ENCODE results near the gene ARAP2.

Gene ARAP2

DNA sequence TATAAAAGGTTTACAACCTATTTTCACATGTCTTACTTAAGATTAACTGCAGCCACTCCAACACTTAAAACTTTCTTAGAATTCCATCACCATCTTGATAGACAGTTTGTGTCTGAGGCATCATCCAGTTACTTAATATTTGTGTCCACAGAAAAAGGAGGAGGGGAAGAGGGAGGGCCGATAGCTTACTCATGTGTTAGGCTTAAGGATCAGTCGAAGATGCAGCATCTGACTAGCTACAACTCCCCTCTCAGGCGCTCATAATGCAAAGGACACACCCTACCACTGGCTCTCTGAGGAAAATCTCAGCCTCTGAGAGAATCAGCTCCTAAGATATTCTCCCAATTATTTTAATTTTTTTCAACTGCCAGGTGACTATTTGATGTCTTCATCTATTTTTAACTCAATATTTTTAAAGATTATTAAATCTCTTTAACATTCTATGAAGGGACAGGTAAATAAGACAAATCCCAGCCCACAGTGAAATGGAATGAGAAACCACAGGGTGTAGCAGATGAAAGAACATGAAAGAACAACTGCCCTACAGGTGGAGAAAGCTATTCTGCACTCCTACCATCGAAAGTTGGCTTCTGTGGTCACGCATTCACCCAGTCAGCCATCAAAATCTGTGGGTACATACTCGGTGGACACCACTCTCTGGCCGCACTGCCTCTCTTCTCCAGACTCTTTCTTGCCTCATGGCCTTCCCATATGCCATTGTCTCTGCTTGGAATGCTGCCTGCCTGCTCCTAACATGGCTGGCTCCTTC is 48.0 kb downstream of the ARAP2 start:
- H3K9me3 ChIP-seq (replicated peaks in 1 of 2; ENCODE audit: control insufficient read depth in 2 of 2, insufficient read depth in 1 of 2, low read depth in 1 of 2, low read length in 2 of 2): no peaks in the 10 kb centered on the region
- no peak overlapping the region for H3K4ac ChIP-seq (ENCODE audit: low read length)
- no peak overlapping the region for H2BK15ac ChIP-seq (ENCODE audit: low read length)
- no CpG with 5 or more reads among the region's 7 CpGs for WGBS, 2 donors (ENCODE audit: extremely low coverage in 2 of 2, insufficient read length in 2 of 2, insufficient replicate concordance in 1 of 2)
- H3K4me1 ChIP-seq (ENCODE audit: control insufficient read depth in 2 of 2, insufficient read depth in 1 of 2, low read depth in 1 of 2, low read length in 2 of 2): no peaks in the 10 kb centered on the region
- no peak overlapping the region for H3K4me2 ChIP-seq (ENCODE audit: insufficient read depth, low read length, poor library complexity, severe bottlenecking)
- no peak overlapping the region for H2BK120ac ChIP-seq (ENCODE audit: low read depth, low read length)
- no peaks in the 10 kb centered on the region for H3K27me3 ChIP-seq (ENCODE audit: control insufficient read depth in 3 of 3, insufficient read depth in 3 of 3, low read depth in 1 of 3, low read length in 3 of 3)
- no peak overlapping the region for H4K91ac ChIP-seq (ENCODE audit: low read depth, low read length, poor library complexity)
- H3K36me3 ChIP-seq (replicated peaks in 1 of 2; ENCODE audit: control insufficient read depth in 2 of 2, insufficient read depth in 2 of 2, low read length in 2 of 2): no peaks in the 10 kb centered on the region
- H2BK5ac ChIP-seq (ENCODE audit: low read length): no peak overlapping the region
- no peak for DNase-seq (ENCODE audit: low spot score)
- H3K4me3 ChIP-seq (ENCODE audit: low read length in 2 of 2): no peak overlapping the region
- H3K18ac ChIP-seq (ENCODE audit: low read length): no peak overlapping the region
- H2AFZ ChIP-seq (ENCODE audit: low read length): no peak overlapping the region
- peaks cover 2% of the 10 kb centered on the region for H3K79me1 ChIP-seq (ENCODE audit: low read depth, low read length)
- H2AK5ac ChIP-seq (ENCODE audit: low read depth, low read length): no peak overlapping the region
- no peak overlapping the region for H3K27ac ChIP-seq (replicated peaks; ENCODE audit: low read length)
- no peak overlapping the region for H2BK12ac ChIP-seq (ENCODE audit: low read length)
- H3K9ac ChIP-seq (ENCODE audit: low read depth, low read length, poor library complexity): no peak overlapping the region
- H4K8ac ChIP-seq (ENCODE audit: low read depth, low read length): no peak overlapping the region
- H3K23ac ChIP-seq (ENCODE audit: low read depth, low read length, poor library complexity): no peak overlapping the region
- no peak overlapping the region for H3K14ac ChIP-seq (ENCODE audit: low read length)

DNA sequence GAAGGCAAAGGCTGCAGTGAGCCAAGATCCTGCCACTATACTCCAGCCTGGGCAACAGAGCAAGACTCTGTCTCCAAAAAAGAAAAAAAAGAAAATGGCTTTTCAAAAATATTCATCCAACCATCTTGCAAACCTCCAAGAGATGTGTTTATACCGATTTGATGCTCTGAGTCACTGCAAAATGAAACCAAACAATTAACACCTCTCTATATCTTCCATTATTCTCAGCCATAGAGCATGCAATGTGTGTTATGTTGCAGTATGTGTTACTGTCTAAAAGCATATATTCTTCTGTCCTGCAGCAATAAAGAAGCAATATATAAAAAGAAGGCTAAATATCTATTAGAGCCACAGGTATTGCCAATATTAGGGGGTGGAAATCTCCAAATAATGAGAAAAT is 51.4 kb downstream of the ARAP2 start:
- Histone ChIP-seq H2BK12ac (ENCODE audit: low read length) (no peak overlapping the region), H3K4me3 (ENCODE audit: low read length in 2 of 2) (no peak overlapping the region), H3K14ac (ENCODE audit: low read length) (no peak overlapping the region), H2BK5ac (ENCODE audit: low read length) (no peak overlapping the region), H2AK5ac (ENCODE audit: low read depth, low read length) (no peak overlapping the region), H2BK120ac (ENCODE audit: low read depth, low read length) (no peak overlapping the region), H3K36me3 (replicated peaks in 1 of 2; ENCODE audit: control insufficient read depth in 2 of 2, insufficient read depth in 2 of 2, low read length in 2 of 2) (no peaks in the 10 kb centered on the region), H3K4me2 (ENCODE audit: insufficient read depth, low read length, poor library complexity, severe bottlenecking) (no peak overlapping the region), H3K23ac (ENCODE audit: low read depth, low read length, poor library complexity) (no peak overlapping the region), H3K27ac (replicated peaks; ENCODE audit: low read length) (no peak overlapping the region), H3K4me1 (ENCODE audit: control insufficient read depth in 2 of 2, insufficient read depth in 1 of 2, low read depth in 1 of 2, low read length in 2 of 2) (no peaks in the 10 kb centered on the region), H3K9ac (ENCODE audit: low read depth, low read length, poor library complexity) (no peak overlapping the region), H4K8ac (ENCODE audit: low read depth, low read length) (no peak overlapping the region), H2AFZ (ENCODE audit: low read length) (no peak overlapping the region), H3K9me3 (replicated peaks in 1 of 2; ENCODE audit: control insufficient read depth in 2 of 2, insufficient read depth in 1 of 2, low read depth in 1 of 2, low read length in 2 of 2) (no peaks in the 10 kb centered on the region), H3K18ac (ENCODE audit: low read length) (no peak overlapping the region), H3K27me3 (ENCODE audit: control insufficient read depth in 3 of 3, insufficient read depth in 3 of 3, low read depth in 1 of 3, low read length in 3 of 3) (no peaks in the 10 kb centered on the region), H4K91ac (ENCODE audit: low read depth, low read length, poor library complexity) (no peak overlapping the region), H3K4ac (ENCODE audit: low read length) (no peak overlapping the region), H2BK15ac (ENCODE audit: low read length) (no peak overlapping the region), H3K79me1 (ENCODE audit: low read depth, low read length) (peaks cover 2% of the 10 kb centered on the region)
- DNase-seq (ENCODE audit: low spot score): no peak
- whole genome bisulfite sequencing, 2 donors (ENCODE audit: extremely low coverage in 2 of 2, insufficient read length in 2 of 2, insufficient replicate concordance in 1 of 2): no CpG with 5 or more reads among the region's 1 CpG

DNA sequence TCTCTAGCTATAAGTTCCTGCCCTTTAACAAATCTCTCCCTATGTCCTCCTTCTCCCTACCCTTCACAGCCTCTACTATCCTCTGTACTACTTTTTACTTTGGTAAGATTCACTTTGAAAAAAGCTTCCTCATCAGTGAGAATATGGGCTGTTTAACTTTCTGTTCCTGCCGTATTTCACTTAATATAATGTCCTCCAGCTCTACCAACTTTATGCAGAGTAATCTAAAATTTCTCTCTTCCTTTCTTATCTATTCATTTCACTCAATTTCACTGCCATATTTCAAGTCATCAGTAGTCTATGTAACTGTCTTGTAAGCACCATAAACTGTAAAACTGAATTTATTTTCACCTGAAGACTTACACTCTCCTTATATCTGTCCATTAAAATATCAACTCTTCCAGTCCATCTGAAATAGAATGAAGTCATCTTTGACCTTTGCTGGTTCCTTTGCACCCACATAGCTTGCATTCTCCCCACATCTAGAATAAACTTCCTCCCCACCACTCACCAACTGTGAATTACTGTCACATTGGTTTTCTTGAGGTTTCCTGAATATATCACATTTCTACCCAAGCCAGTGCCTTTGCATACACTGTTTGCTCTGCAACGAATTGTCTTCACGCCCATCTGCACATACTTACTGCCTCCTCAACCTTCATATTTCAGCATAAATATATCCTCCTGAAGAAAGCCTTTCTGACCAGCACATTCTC is 54.6 kb downstream of the ARAP2 start:
- Histone ChIP-seq H2BK5ac (ENCODE audit: low read length) (no peak overlapping the region), H3K14ac (ENCODE audit: low read length) (no peak overlapping the region), H4K8ac (ENCODE audit: low read depth, low read length) (peak overlapping the region; percentile 43), H3K36me3 (replicated peaks in 1 of 2; ENCODE audit: control insufficient read depth in 2 of 2, insufficient read depth in 2 of 2, low read length in 2 of 2) (no peaks in the 10 kb centered on the region), H3K4me1 (ENCODE audit: control insufficient read depth in 2 of 2, insufficient read depth in 1 of 2, low read depth in 1 of 2, low read length in 2 of 2) (peaks cover 0 to under 1% of the 10 kb centered on the region in 2 donors), H3K4me2 (ENCODE audit: insufficient read depth, low read length, poor library complexity, severe bottlenecking) (no peak overlapping the region), H2AK5ac (ENCODE audit: low read depth, low read length) (no peak overlapping the region), H4K91ac (ENCODE audit: low read depth, low read length, poor library complexity) (no peak overlapping the region), H3K18ac (ENCODE audit: low read length) (no peak overlapping the region), H3K4me3 (ENCODE audit: low read length in 2 of 2) (no peak overlapping the region), H2BK12ac (ENCODE audit: low read length) (no peak overlapping the region), H3K9ac (ENCODE audit: low read depth, low read length, poor library complexity) (no peak overlapping the region), H3K23ac (ENCODE audit: low read depth, low read length, poor library complexity) (no peak overlapping the region), H3K9me3 (replicated peaks in 1 of 2; ENCODE audit: control insufficient read depth in 2 of 2, insufficient read depth in 1 of 2, low read depth in 1 of 2, low read length in 2 of 2) (no peaks in the 10 kb centered on the region), H3K27ac (replicated peaks; ENCODE audit: low read length) (no peak overlapping the region), H2BK120ac (ENCODE audit: low read depth, low read length) (no peak overlapping the region), H3K4ac (ENCODE audit: low read length) (no peak overlapping the region), H2BK15ac (ENCODE audit: low read length) (no peak overlapping the region), H2AFZ (ENCODE audit: low read length) (no peak overlapping the region), H3K79me1 (ENCODE audit: low read depth, low read length) (no peaks in the 10 kb centered on the region), H3K27me3 (ENCODE audit: control insufficient read depth in 3 of 3, insufficient read depth in 3 of 3, low read depth in 1 of 3, low read length in 3 of 3) (no peaks in the 10 kb centered on the region)
- DNase-seq (ENCODE audit: low spot score): no peak
- no CpG with 5 or more reads among the region's 3 CpGs for WGBS, 2 donors (ENCODE audit: extremely low coverage in 2 of 2, insufficient read length in 2 of 2, insufficient replicate concordance in 1 of 2)

DNA sequence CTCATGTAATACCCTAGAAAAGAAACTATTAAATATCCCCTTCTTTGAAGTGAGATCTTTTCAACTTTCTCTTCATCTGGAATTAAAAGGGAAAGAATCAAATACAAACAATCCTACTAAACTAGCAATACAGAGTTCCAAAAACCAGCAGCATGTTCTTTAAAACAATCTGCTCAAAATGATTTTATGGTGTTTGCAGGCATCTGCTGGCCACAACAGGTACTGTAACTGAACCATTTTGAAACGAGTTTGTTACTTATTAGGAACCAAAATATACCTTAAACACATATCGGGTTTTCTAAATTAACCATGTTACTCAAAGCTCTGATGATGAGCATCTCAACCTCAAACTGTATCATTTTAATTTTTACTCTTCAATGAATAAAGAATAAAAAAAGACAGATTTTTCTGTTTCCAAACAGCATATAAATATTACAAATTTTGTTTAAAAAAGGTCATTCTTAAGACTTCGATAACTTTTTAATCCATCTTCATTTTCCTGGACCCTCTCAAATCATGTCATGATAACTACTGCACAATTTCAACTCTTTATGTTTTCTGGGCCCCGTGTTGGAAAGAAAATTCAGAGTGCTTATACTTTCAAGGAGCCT is 56.5 kb downstream of the ARAP2 start:
- Histone ChIP-seq H4K8ac (ENCODE audit: low read depth, low read length) (no peak overlapping the region), H2AK5ac (ENCODE audit: low read depth, low read length) (no peak overlapping the region), H3K4ac (ENCODE audit: low read length) (no peak overlapping the region), H4K91ac (ENCODE audit: low read depth, low read length, poor library complexity) (no peak overlapping the region), H2AFZ (ENCODE audit: low read length) (no peak overlapping the region), H2BK12ac (ENCODE audit: low read length) (no peak overlapping the region), H2BK5ac (ENCODE audit: low read length) (no peak overlapping the region), H2BK15ac (ENCODE audit: low read length) (no peak overlapping the region), H2BK120ac (ENCODE audit: low read depth, low read length) (no peak overlapping the region), H3K27ac (replicated peaks; ENCODE audit: low read length) (no peak overlapping the region), H3K9ac (ENCODE audit: low read depth, low read length, poor library complexity) (no peak overlapping the region), H3K18ac (ENCODE audit: low read length) (no peak overlapping the region), H3K4me3 (ENCODE audit: low read length in 2 of 2) (no peak overlapping the region), H3K4me1 (ENCODE audit: control insufficient read depth in 2 of 2, insufficient read depth in 1 of 2, low read depth in 1 of 2, low read length in 2 of 2) (peaks cover 0 to 5% of the 10 kb centered on the region in 2 donors), H3K9me3 (replicated peaks in 1 of 2; ENCODE audit: control insufficient read depth in 2 of 2, insufficient read depth in 1 of 2, low read depth in 1 of 2, low read length in 2 of 2) (no peaks in the 10 kb centered on the region), H3K79me1 (ENCODE audit: low read depth, low read length) (no peaks in the 10 kb centered on the region), H3K36me3 (replicated peaks in 1 of 2; ENCODE audit: control insufficient read depth in 2 of 2, insufficient read depth in 2 of 2, low read length in 2 of 2) (no peaks in the 10 kb centered on the region), H3K14ac (ENCODE audit: low read length) (no peak overlapping the region), H3K27me3 (ENCODE audit: control insufficient read depth in 3 of 3, insufficient read depth in 3 of 3, low read depth in 1 of 3, low read length in 3 of 3) (no peaks in the 10 kb centered on the region), H3K4me2 (ENCODE audit: insufficient read depth, low read length, poor library complexity, severe bottlenecking) (no peak overlapping the region), H3K23ac (ENCODE audit: low read depth, low read length, poor library complexity) (no peak overlapping the region)
- no peak for DNase-seq (ENCODE audit: low spot score)
- WGBS, 2 donors (ENCODE audit: extremely low coverage in 2 of 2, insufficient read length in 2 of 2, insufficient replicate concordance in 1 of 2): no CpG with 5 or more reads among the region's 4 CpGs
